Activated T-helper 2 cell treated with anti-CD3 and anti-CD28 coated beads, Interferon-gamma antibody, Interleukin-2, Interleukin-4, amounts not matched to agents 10 μg/mL and 5 μg/mL and 100 μg/mL, durations not matched to agents 14 hours and 24 hours and 36 hours (primary cell): ENCODE measurements around the gene PHC2. TPM values are rescaled to one million over a fixed set of nuclear protein-coding genes. Genes with fewer than 3 reads are reported as not detected.

Source experiments
- DNase-seq: peaks from one replicate; pipeline ENCODE4 v3.0.0; 2021; ENCODE audit warnings: low spot score
- H3K27ac Mint-ChIP-seq: one replicate; pipeline ENCODE4 v1.8.0; 2021; ENCODE audit warnings: mixed read lengths
- H3K27me3 Mint-ChIP-seq: one replicate; pipeline ENCODE4 v1.8.0; 2021; ENCODE audit warnings: low read depth, mixed read lengths
- H3K36me3 Mint-ChIP-seq: one replicate; pipeline ENCODE4 v1.8.0; 2021; ENCODE audit warnings: low read depth, mixed read lengths
- H3K4me1 Mint-ChIP-seq: one replicate; pipeline ENCODE4 v1.8.0; 2021; ENCODE audit warnings: low read depth, mixed read lengths
- H3K4me3 Mint-ChIP-seq: one replicate; pipeline ENCODE4 v1.8.0; 2021; ENCODE audit warnings: low read depth, mild to moderate bottlenecking, moderate library complexity, mixed read lengths
- H3K9me3 Mint-ChIP-seq: one replicate; pipeline ENCODE4 v1.8.0; 2021; ENCODE audit warnings: mixed read lengths
- intact Hi-C: fragments of 100-400 bp; cut with micrococcal nuclease; formaldehyde crosslinking; loops from one replicate; pipeline ENCODE4 v1.15.1; 2023
- total RNA-seq: library from RNA; stranded (reverse); gene quantifications from 2 replicates; pipeline ENCODE4 v1.2.3, GENCODE V29; 2022

The PHC2 gene
- total RNA-seq, 1 donor from 2014 or later, result 33.1 TPM

GRCh38 chr1:33465316-33465715, 34.4 kb upstream of the PHC2 start:
- H3K4me3 Mint-ChIP-seq, result no peak overlapping the region
- no peaks in the 10 kb centered on the region for H3K36me3 Mint-ChIP-seq
- no peak overlapping the region for H3K27ac Mint-ChIP-seq
- peaks cover 10% of the 10 kb centered on the region for H3K4me1 Mint-ChIP-seq
- H3K9me3 Mint-ChIP-seq, result no peaks in the 10 kb centered on the region
- DNase-seq, result no peak
- H3K27me3 Mint-ChIP-seq, result peaks cover 6% of the 10 kb centered on the region
- intact Hi-C loops, result no loop called here

- intact Hi-C loops, result no loop called here
- no peaks in the 10 kb centered on the region for H3K36me3 Mint-ChIP-seq
- H3K9me3 Mint-ChIP-seq, result no peaks in the 10 kb centered on the region
- peaks cover 5% of the 10 kb centered on the region for H3K4me1 Mint-ChIP-seq
- no peak overlapping the region for H3K4me3 Mint-ChIP-seq
- H3K27ac Mint-ChIP-seq, result no peak overlapping the region
- peaks cover 10% of the 10 kb centered on the region for H3K27me3 Mint-ChIP-seq
- DNase-seq, result no peak
These were observed 33.7 kb upstream of the PHC2 start for GRCh38 chr1:33464552-33464951.

GRCh38 chr1:33462405-33463164, 31.7 kb upstream of the PHC2 start:
- peaks cover 2% of the 10 kb centered on the region for H3K4me1 Mint-ChIP-seq
- peaks cover 16% of the 10 kb centered on the region for H3K27me3 Mint-ChIP-seq
- H3K9me3 Mint-ChIP-seq, result no peaks in the 10 kb centered on the region
- no peaks in the 10 kb centered on the region for H3K36me3 Mint-ChIP-seq
- intact Hi-C loops, result no loop called here
- H3K4me3 Mint-ChIP-seq, result no peak overlapping the region
- no peak for DNase-seq
- no peak overlapping the region for H3K27ac Mint-ChIP-seq

GRCh38 chr1:33460947-33461629, 30.2 kb upstream of the PHC2 start:
- no peak overlapping the region for H3K27ac Mint-ChIP-seq
- no peaks in the 10 kb centered on the region for H3K9me3 Mint-ChIP-seq
- H3K4me1 Mint-ChIP-seq, result peaks cover 2% of the 10 kb centered on the region

GRCh38 chr1:33460144-33460543, 29.2 kb upstream of the PHC2 start:
- Mint-ChIP-seq H3K36me3 (no peaks in the 10 kb centered on the region), H3K27me3 (peaks cover 16% of the 10 kb centered on the region), H3K27ac (no peak overlapping the region), H3K4me1 (peaks cover 5% of the 10 kb centered on the region), H3K9me3 (no peaks in the 10 kb centered on the region), H3K4me3 (no peak overlapping the region)
- DNase-seq, result no peak
- intact Hi-C loops, result no loop called here

More at GRCh38 chr1:33460947-33461629, 30.2 kb upstream of the PHC2 start:
- Mint-ChIP-seq H3K4me3 (no peak overlapping the region), H3K27me3 (peaks cover 16% of the 10 kb centered on the region), H3K36me3 (no peaks in the 10 kb centered on the region)
- intact Hi-C loops, result no loop called here
- no peak for DNase-seq

GRCh38 chr1:33459691-33460090, 28.8 kb upstream of the PHC2 start:
- no peak for DNase-seq
- peaks cover 16% of the 10 kb centered on the region for H3K27me3 Mint-ChIP-seq
- no peaks in the 10 kb centered on the region for H3K36me3 Mint-ChIP-seq
- H3K4me3 Mint-ChIP-seq, result no peak overlapping the region
- no peaks in the 10 kb centered on the region for H3K9me3 Mint-ChIP-seq
- peaks cover 5% of the 10 kb centered on the region for H3K4me1 Mint-ChIP-seq
- no peak overlapping the region for H3K27ac Mint-ChIP-seq
- intact Hi-C loops, result no loop called here

- no peak for DNase-seq
- Mint-ChIP-seq H3K36me3 (no peaks in the 10 kb centered on the region), H3K4me3 (no peak overlapping the region), H3K27me3 (peaks cover 26% of the 10 kb centered on the region), H3K4me1 (peaks cover 5% of the 10 kb centered on the region), H3K27ac (no peak overlapping the region), H3K9me3 (no peaks in the 10 kb centered on the region)
- intact Hi-C loops, result no loop called here
These were observed 25.6 kb upstream of the PHC2 start for GRCh38 chr1:33456502-33456886.

- Mint-ChIP-seq H3K27me3 (peaks cover 24% of the 10 kb centered on the region), H3K9me3 (no peaks in the 10 kb centered on the region), H3K4me1 (peaks cover 5% of the 10 kb centered on the region), H3K27ac (no peak overlapping the region), H3K36me3 (no peaks in the 10 kb centered on the region), H3K4me3 (no peak overlapping the region)
- DNase-seq, result no peak
- intact Hi-C loops, result no loop called here
These were observed 24.9 kb upstream of the PHC2 start for GRCh38 chr1:33455539-33456501.

- DNase-seq, result no peak
- H3K27me3 Mint-ChIP-seq, result peaks cover 26% of the 10 kb centered on the region
- peaks cover 5% of the 10 kb centered on the region for H3K4me1 Mint-ChIP-seq
- H3K27ac Mint-ChIP-seq, result no peak overlapping the region
- intact Hi-C loops, result no loop called here
- H3K36me3 Mint-ChIP-seq, result no peaks in the 10 kb centered on the region
- H3K9me3 Mint-ChIP-seq, result no peaks in the 10 kb centered on the region
- no peak overlapping the region for H3K4me3 Mint-ChIP-seq
These were observed 23.9 kb upstream of the PHC2 start for GRCh38 chr1:33454646-33455282.

GRCh38 chr1:33446590-33446989, 15.7 kb upstream of the PHC2 start:
- Mint-ChIP-seq H3K9me3 (no peaks in the 10 kb centered on the region), H3K4me3 (no peak overlapping the region), H3K4me1 (peaks cover 7% of the 10 kb centered on the region), H3K36me3 (no peaks in the 10 kb centered on the region), H3K27ac (no peak overlapping the region), H3K27me3 (peaks cover 40% of the 10 kb centered on the region)
- no peak for DNase-seq
- intact Hi-C loops, result no loop called here

GRCh38 chr1:33445108-33445507, 14.2 kb upstream of the PHC2 start:
- Mint-ChIP-seq H3K27me3 (peaks cover 39% of the 10 kb centered on the region), H3K36me3 (no peaks in the 10 kb centered on the region), H3K27ac (no peak overlapping the region), H3K4me1 (peaks cover 7% of the 10 kb centered on the region), H3K4me3 (no peak overlapping the region), H3K9me3 (no peaks in the 10 kb centered on the region)
- no peak for DNase-seq
- intact Hi-C loops, result no loop called here

GRCh38 chr1:33443705-33444180, 12.8 kb upstream of the PHC2 start:
- DNase-seq, result no peak
- Mint-ChIP-seq H3K27me3 (peaks cover 28% of the 10 kb centered on the region), H3K4me1 (peaks cover 7% of the 10 kb centered on the region), H3K9me3 (no peaks in the 10 kb centered on the region), H3K4me3 (no peak overlapping the region), H3K36me3 (no peaks in the 10 kb centered on the region), H3K27ac (no peak overlapping the region)
- intact Hi-C loops, result no loop called here
